Measurements from ENCODE around the gene NAE1. TPM values are rescaled to one million over a fixed set of nuclear protein-coding genes. Genes with fewer than 3 reads are reported as not detected.

Gene NAE1
- total RNA-seq, 1 experiment from 2014 or later: 70.7 TPM

DNA sequence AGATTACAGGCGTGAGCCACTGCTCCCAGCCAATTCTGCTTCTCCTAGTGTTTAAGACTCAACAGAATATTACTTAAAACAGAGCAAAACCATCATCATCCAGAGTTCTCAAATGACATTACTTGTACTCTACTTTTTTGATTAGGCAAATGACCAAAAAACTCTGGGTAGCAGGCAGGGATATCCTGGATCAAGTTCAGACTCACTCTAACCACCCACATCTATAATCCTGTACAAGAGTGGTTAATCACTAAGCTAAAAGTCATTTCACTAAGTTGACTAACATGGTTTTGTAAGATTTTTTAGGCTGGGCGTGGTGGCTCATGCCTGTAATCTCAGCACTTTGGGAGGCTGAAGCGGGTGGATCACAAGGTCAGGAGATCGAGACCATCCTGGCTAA, 6.8 kb downstream of the NAE1 start:
- ChIA-PET POLR2A (no interaction called here), CTCF (no interaction called here)
- Histone ChIP-seq H3K4me1 (ENCODE audit: control insufficient read depth, insufficient read depth, low read length) (no peaks in the 10 kb centered on the region), H3K9me3 (ENCODE audit: control insufficient read depth, insufficient read depth, low read depth, low read length) (no peaks in the 10 kb centered on the region), H3K4me3 (ENCODE audit: low read depth in 2 of 2, low read length in 2 of 2) (no peak overlapping the region), H3K27me3 (ENCODE audit: control insufficient read depth, insufficient read depth, low read length) (no peaks in the 10 kb centered on the region), H3K36me3 (ENCODE audit: control insufficient read depth, insufficient read depth, low read length) (peaks cover 14% of the 10 kb centered on the region), H3K27ac (ENCODE audit: low read length) (no peak overlapping the region)
- in situ Hi-C loops (cut with HindIII; ENCODE audit: low pct_unique_long_range_greater_than_20kb, low sequenced_read_pairs): no loop called here
- DNase-seq (ENCODE audit: low read depth, low spot score) (no peak), ATAC-seq (no peak)
- intact Hi-C loops (cut with micrococcal nuclease; ENCODE audit: unreplicated experiment): no loop called here
- no TSS peak for BruUV-seq (replicated peaks)
- no peak for TF ChIP-seq POLR2AphosphoS5 (IDR thresholded peaks at IDR 0.05; ENCODE audit: low read depth, low read length)
- no peak for TF ChIP-seq SIN3A (IDR thresholded peaks at IDR 0.05; ENCODE audit: borderline replicate concordance, insufficient read depth, low read depth, low read length)
- TF ChIP-seq, protein P1, sequence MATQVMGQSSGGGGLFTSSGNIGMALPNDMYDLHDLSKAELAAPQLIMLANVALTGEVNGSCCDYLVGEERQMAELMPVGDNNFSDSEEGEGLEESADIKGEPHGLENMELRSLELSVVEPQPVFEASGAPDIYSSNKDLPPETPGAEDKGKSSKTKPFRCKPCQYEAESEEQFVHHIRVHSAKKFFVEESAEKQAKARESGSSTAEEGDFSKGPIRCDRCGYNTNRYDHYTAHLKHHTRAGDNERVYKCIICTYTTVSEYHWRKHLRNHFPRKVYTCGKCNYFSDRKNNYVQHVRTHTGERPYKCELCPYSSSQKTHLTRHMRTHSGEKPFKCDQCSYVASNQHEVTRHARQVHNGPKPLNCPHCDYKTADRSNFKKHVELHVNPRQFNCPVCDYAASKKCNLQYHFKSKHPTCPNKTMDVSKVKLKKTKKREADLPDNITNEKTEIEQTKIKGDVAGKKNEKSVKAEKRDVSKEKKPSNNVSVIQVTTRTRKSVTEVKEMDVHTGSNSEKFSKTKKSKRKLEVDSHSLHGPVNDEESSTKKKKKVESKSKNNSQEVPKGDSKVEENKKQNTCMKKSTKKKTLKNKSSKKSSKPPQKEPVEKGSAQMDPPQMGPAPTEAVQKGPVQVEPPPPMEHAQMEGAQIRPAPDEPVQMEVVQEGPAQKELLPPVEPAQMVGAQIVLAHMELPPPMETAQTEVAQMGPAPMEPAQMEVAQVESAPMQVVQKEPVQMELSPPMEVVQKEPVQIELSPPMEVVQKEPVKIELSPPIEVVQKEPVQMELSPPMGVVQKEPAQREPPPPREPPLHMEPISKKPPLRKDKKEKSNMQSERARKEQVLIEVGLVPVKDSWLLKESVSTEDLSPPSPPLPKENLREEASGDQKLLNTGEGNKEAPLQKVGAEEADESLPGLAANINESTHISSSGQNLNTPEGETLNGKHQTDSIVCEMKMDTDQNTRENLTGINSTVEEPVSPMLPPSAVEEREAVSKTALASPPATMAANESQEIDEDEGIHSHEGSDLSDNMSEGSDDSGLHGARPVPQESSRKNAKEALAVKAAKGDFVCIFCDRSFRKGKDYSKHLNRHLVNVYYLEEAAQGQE (IDR thresholded peaks at IDR 0.05; ENCODE audit: insufficient read depth in 1 of 2, low read depth in 2 of 2, low read length in 1 of 2): no peak
- no peak for TF ChIP-seq TCF7L2 (IDR thresholded peaks at IDR 0.05; ENCODE audit: low read depth, low read length)
- TF ChIP-seq, protein P2, sequence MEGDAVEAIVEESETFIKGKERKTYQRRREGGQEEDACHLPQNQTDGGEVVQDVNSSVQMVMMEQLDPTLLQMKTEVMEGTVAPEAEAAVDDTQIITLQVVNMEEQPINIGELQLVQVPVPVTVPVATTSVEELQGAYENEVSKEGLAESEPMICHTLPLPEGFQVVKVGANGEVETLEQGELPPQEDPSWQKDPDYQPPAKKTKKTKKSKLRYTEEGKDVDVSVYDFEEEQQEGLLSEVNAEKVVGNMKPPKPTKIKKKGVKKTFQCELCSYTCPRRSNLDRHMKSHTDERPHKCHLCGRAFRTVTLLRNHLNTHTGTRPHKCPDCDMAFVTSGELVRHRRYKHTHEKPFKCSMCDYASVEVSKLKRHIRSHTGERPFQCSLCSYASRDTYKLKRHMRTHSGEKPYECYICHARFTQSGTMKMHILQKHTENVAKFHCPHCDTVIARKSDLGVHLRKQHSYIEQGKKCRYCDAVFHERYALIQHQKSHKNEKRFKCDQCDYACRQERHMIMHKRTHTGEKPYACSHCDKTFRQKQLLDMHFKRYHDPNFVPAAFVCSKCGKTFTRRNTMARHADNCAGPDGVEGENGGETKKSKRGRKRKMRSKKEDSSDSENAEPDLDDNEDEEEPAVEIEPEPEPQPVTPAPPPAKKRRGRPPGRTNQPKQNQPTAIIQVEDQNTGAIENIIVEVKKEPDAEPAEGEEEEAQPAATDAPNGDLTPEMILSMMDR (IDR thresholded peaks at IDR 0.05): no peak

DNA sequence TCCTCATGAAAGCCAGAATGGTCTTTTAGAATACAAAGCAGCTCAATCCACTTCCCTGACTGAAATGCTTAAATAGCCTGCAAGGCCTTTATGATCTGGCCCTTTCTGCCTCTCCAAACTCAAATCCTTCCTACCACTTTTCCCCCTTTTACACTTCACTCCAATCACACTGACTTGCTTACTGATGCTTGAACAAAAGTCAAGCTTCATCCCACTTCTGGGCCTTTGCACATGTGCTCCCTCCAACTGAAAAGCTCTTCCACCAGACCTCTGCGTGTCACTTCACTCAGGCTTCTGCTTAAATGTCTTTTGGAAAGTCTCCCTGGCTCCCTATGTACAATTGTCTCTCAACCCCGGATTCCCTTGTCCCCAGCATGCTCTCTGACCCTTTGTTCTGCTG, 16.0 kb downstream of the NAE1 start:
- intact Hi-C loops (cut with micrococcal nuclease; ENCODE audit: unreplicated experiment): no loop called here
- in situ Hi-C loops (cut with HindIII; ENCODE audit: low pct_unique_long_range_greater_than_20kb, low sequenced_read_pairs): no loop called here
- POLR2A ChIA-PET: no interaction called here
- Histone ChIP-seq H3K9me3 (ENCODE audit: control insufficient read depth, insufficient read depth, low read depth, low read length) (no peaks in the 10 kb centered on the region), H3K27me3 (ENCODE audit: control insufficient read depth, insufficient read depth, low read length) (no peaks in the 10 kb centered on the region), H3K4me3 (ENCODE audit: low read depth in 2 of 2, low read length in 2 of 2) (no peak overlapping the region), H3K36me3 (ENCODE audit: control insufficient read depth, insufficient read depth, low read length) (peaks cover 24% of the 10 kb centered on the region), H3K4me1 (ENCODE audit: control insufficient read depth, insufficient read depth, low read length) (no peaks in the 10 kb centered on the region), H3K27ac (ENCODE audit: low read length) (no peak overlapping the region)
- BruUV-seq (replicated peaks): no TSS peak
- DNase-seq (ENCODE audit: low read depth, low spot score) (no peak), ATAC-seq (no peak)
- CTCF ChIA-PET: no interaction called here
- TF ChIP-seq TCF7L2 (IDR thresholded peaks at IDR 0.05; ENCODE audit: low read depth, low read length) (no peak), POLR2AphosphoS5 (IDR thresholded peaks at IDR 0.05; ENCODE audit: low read depth, low read length) (no peak), SIN3A (IDR thresholded peaks at IDR 0.05; ENCODE audit: borderline replicate concordance, insufficient read depth, low read depth, low read length) (no peak)
- TF ChIP-seq, protein P2 (IDR thresholded peaks at IDR 0.05): no peak
- TF ChIP-seq, protein P1 (IDR thresholded peaks at IDR 0.05; ENCODE audit: insufficient read depth in 1 of 2, low read depth in 2 of 2, low read length in 1 of 2): no peak
